Stimulated activated CD8-positive, alpha-beta memory T cell treated with anti-CD3 and anti-CD28 coated beads, Interleukin-2, amount 100 ng/mL, for 48 hours (primary cell): ENCODE results near the gene PRKCA.
"Not testable (repeated sequence)": the region's sequence is repeated elsewhere in the genome, so short reads cannot be mapped to it uniquely, and the experiment has no call there.

Source experiments
- DNase-seq, 2 donors: peaks; one replicate each; pipeline ENCODE4 v3.0.0-alpha.2; 2020; ENCODE audit warnings: low read depth in 2 of 2

The PRKCA gene

GRCh38 chr17:66679631-66680517 lies 377.5 kb downstream of the PRKCA start:
- no peak for DNase-seq

GRCh38 chr17:66682283-66682682 lies 379.9 kb downstream of the PRKCA start:
- DNase-seq, result no peak

- no peak for DNase-seq
Observed at GRCh38 chr17:66684261-66684660, 381.8 kb downstream of the PRKCA start.

- DNase-seq, result no peak
Observed at GRCh38 chr17:66684731-66685130, 382.3 kb downstream of the PRKCA start.

GRCh38 chr17:66686601-66687000 lies 384.2 kb downstream of the PRKCA start:
- DNase-seq, result no peak

GRCh38 chr17:66687570-66688284 lies 385.3 kb downstream of the PRKCA start:
- no peak for DNase-seq

- DNase-seq, result no peak
Observed at GRCh38 chr17:66689221-66689620, 386.8 kb downstream of the PRKCA start.

- no peak for DNase-seq
Observed at GRCh38 chr17:66690166-66690565, 387.8 kb downstream of the PRKCA start.

GRCh38 chr17:66691644-66692420 lies 389.4 kb downstream of the PRKCA start:
- DNase-seq, result no peak

- DNase-seq, result no peak
Observed at GRCh38 chr17:66692421-66692690, 389.9 kb downstream of the PRKCA start.

- DNase-seq, result no peak
Observed at GRCh38 chr17:66695098-66695497, 392.7 kb downstream of the PRKCA start.

- no peak for DNase-seq
Observed at GRCh38 chr17:66698270-66698669, 395.9 kb downstream of the PRKCA start.

GRCh38 chr17:66701462-66701861 lies 399.0 kb downstream of the PRKCA start:
- no peak for DNase-seq

GRCh38 chr17:66702106-66702936 lies 399.9 kb downstream of the PRKCA start:
- no peak for DNase-seq

GRCh38 chr17:66704858-66705520 lies 402.6 kb downstream of the PRKCA start:
- no peak for DNase-seq

GRCh38 chr17:66706851-66707450 lies 404.5 kb downstream of the PRKCA start:
- no peak for DNase-seq

- DNase-seq, result no peak
Observed at GRCh38 chr17:66711401-66711800, 409.0 kb downstream of the PRKCA start.

GRCh38 chr17:66711881-66712321 lies 409.5 kb downstream of the PRKCA start:
- DNase-seq, result no peak

GRCh38 chr17:66712453-66712852 lies 410.0 kb downstream of the PRKCA start:
- DNase-seq, result no peak

- not testable (repeated sequence) for DNase-seq
Observed at GRCh38 chr17:66713021-66713532, 410.7 kb downstream of the PRKCA start.
